Activated B cell treated with CpG ODN at 0.5 μM for 24 hours (primary cell): ENCODE measurements around the gene MAML2. TPM values are rescaled to one million over a fixed set of nuclear protein-coding genes. Genes with fewer than 3 reads are reported as not detected.

Source experiments
- ATAC-seq: fragments of 200-7000 bp; cut with Tn5 transposase; one replicate; pipeline ENCODE4 v1.10.0; 2021; ENCODE audit warnings: low read depth, mild to moderate bottlenecking, moderate library complexity
- CTCF ChIA-PET: fragments of 350-600 bp; sonication (Branson Sonifier 250); formaldehyde crosslinking; loops from one replicate; lab custom pipeline; 2021; ENCODE audit warnings: antibody characterized with exemption; lab: Charles Lee
- POLR2A ChIA-PET: fragments of 350-600 bp; sonication (Branson Sonifier 250); formaldehyde crosslinking; loops from one replicate; lab custom pipeline; 2021; ENCODE audit warnings: antibody characterized with exemption; lab: Charles Lee
- DNase-seq: peaks from one replicate; pipeline ENCODE4 v3.0.0; 2022
- H3K27ac Mint-ChIP-seq: one replicate; pipeline ENCODE4 v1.8.0; 2020; ENCODE audit warnings: mixed read lengths
- H3K27me3 Mint-ChIP-seq: one replicate; pipeline ENCODE4 v1.8.0; 2021; ENCODE audit warnings: mixed read lengths
- H3K36me3 Mint-ChIP-seq: one replicate; pipeline ENCODE4 v1.8.0; 2021; ENCODE audit warnings: low read depth, mixed read lengths
- H3K4me1 Mint-ChIP-seq: one replicate; pipeline ENCODE4 v1.8.0; 2021; ENCODE audit warnings: mixed read lengths
- H3K4me3 Mint-ChIP-seq: one replicate; pipeline ENCODE4 v1.8.0; 2020; ENCODE audit warnings: mild to moderate bottlenecking, mixed read lengths
- H3K9me3 Mint-ChIP-seq: one replicate; pipeline ENCODE4 v1.8.0; 2020; ENCODE audit warnings: mixed read lengths
- intact Hi-C: fragments of 100-400 bp; cut with micrococcal nuclease; formaldehyde crosslinking; loops from one replicate; pipeline ENCODE4 v1.15.1; 2024
- total RNA-seq: library from RNA; stranded (reverse); gene quantifications from 2 replicates; pipeline ENCODE4 v1.2.3, GENCODE V29; 2022
- TF ChIP-seq, protein P1 (sequence below): fragments of 200-600 bp; IDR thresholded peaks from one replicate; pipeline ENCODE4 v1.8.0; 2022; ENCODE audit warnings: antibody characterized with exemption, mild to moderate bottlenecking

MAML2 gene
- total RNA-seq, 1 donor from 2014 or later = 24.8 TPM

DNA sequence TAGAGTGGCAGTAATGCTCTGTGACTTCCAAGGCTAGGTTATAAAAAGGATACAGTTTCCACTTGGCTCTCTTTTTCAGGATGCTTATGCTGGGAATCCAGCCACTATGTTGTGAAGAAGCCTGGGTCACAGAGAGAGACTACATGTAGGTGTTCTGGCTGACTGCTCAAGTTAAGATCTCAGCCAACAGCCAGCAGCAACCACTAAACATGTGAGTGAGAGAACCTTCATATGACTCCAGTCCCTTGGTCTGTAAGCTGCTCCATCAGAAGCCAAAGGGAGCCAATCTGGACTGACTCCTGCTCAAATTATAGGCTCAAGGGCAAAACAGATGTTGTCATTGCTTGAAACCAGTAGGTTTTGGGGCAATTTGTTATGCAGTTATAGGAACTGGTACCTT is 162.7 kb downstream of the MAML2 start:
- ChIA-PET CTCF (no interaction called here), POLR2A (no interaction called here)
- Mint-ChIP-seq H3K4me3 (no peak overlapping the region), H3K36me3 (peaks cover 16% of the 10 kb centered on the region), H3K4me1 (peaks cover 16% of the 10 kb centered on the region), H3K9me3 (no peaks in the 10 kb centered on the region), H3K27me3 (no peaks in the 10 kb centered on the region), H3K27ac (no peak overlapping the region)
- DNase-seq = no peak
- intact Hi-C loops = no loop called here
- TF ChIP-seq, protein P1, sequence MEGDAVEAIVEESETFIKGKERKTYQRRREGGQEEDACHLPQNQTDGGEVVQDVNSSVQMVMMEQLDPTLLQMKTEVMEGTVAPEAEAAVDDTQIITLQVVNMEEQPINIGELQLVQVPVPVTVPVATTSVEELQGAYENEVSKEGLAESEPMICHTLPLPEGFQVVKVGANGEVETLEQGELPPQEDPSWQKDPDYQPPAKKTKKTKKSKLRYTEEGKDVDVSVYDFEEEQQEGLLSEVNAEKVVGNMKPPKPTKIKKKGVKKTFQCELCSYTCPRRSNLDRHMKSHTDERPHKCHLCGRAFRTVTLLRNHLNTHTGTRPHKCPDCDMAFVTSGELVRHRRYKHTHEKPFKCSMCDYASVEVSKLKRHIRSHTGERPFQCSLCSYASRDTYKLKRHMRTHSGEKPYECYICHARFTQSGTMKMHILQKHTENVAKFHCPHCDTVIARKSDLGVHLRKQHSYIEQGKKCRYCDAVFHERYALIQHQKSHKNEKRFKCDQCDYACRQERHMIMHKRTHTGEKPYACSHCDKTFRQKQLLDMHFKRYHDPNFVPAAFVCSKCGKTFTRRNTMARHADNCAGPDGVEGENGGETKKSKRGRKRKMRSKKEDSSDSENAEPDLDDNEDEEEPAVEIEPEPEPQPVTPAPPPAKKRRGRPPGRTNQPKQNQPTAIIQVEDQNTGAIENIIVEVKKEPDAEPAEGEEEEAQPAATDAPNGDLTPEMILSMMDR = no peak
- no peak for ATAC-seq

DNA sequence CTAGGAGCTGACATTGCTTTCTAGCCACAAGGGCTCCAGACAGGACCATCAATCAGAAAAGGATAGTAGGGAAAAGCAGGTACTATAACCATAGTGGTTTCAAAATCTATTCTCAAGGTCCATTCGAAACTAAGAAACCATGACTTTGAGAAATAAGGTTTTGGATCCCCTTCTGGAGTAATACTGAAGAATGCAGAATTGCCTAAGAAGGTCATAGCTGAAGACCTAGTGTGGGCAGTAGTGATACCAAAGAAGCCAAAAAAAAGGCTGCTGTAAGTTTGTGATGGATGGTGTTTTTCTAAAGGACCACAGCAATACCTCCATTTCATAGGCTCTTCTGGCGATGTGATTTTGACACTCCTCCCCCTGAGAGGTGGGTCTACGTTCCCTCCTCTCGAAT is 163.1 kb downstream of the MAML2 start:
- Mint-ChIP-seq H3K9me3 (no peaks in the 10 kb centered on the region), H3K27me3 (no peaks in the 10 kb centered on the region), H3K4me1 (peaks cover 12% of the 10 kb centered on the region), H3K27ac (no peak overlapping the region), H3K4me3 (no peak overlapping the region), H3K36me3 (peaks cover 16% of the 10 kb centered on the region)
- TF ChIP-seq, protein P1 = no peak
- no peak for DNase-seq
- POLR2A ChIA-PET = no interaction called here
- intact Hi-C loops = no loop called here
- ATAC-seq = no peak
- CTCF ChIA-PET = no interaction called here

DNA sequence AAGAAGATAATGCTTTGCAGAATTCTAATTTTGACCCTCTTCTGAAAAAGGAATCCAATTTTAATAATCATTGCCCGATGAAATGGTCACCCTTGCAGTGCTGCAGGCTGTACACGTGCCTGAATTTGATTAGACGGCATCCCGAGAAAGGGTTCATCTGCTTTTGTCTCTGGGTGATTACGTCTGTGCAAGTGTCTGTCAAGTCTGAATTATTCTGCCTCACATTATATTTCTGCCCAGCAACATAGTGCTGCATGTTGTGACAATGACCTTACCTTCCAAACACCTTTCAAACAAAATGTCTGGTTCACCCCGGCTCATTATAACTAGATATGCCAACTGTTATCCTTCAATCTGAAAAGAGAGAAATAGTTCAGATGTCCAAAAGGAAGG is 164.1 kb downstream of the MAML2 start:
- H3K9me3 Mint-ChIP-seq = no peaks in the 10 kb centered on the region
- H3K27me3 Mint-ChIP-seq = no peaks in the 10 kb centered on the region
- H3K4me1 Mint-ChIP-seq = peaks cover 10% of the 10 kb centered on the region
- CTCF ChIA-PET = no interaction called here
- no peak for DNase-seq
- H3K27ac Mint-ChIP-seq = no peak overlapping the region
- H3K36me3 Mint-ChIP-seq = peaks cover 16% of the 10 kb centered on the region
- TF ChIP-seq, protein P1 = no peak
- POLR2A ChIA-PET = no interaction called here
- no peak for ATAC-seq
- intact Hi-C loops = no loop called here
- no peak overlapping the region for H3K4me3 Mint-ChIP-seq

DNA sequence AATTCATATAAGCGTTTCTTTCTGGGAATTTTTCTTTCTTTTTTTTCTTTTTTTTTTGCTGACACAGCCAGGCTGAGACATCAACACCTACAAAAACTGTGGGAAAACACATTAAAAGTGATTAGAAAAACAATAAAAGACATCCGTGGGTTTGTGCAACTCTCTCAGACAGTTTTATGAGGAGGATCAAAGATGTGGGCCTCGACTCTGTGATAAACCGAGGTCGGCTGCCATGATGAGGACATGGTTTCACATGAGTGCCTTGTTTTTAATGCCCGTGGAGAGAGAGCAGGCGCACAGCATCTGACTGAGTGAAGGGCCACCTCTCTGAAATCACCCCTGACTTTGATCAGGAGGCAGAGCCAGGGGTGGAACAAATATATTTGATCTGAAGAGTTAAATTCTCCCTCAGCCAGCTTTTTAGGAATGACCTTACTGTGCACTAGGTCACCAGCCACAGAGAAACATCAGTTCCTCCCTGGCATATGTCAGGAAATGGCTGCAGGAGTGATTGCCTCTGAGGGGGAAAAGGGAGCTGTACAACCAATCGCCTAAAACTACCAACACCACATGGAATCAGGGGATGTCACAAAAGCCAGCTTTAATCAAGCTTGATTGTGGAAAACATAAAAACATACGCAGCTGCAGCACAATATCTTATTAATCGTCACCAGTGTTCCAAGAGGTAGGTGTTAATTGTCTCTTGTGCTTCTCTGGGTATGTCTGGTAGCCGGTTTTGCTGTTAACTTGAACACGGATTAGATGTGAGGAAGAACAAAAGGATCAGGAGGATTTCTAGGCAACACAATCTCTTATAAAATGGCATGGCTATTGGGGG is 164.7 kb downstream of the MAML2 start:
- ChIA-PET CTCF (no interaction called here), POLR2A (interaction anchor here (0.5 kb wide), 1 partner anchor 148 kb away, joined by 3 read pairs; no protein-coding TSS in a partner anchor)
- H3K9me3 Mint-ChIP-seq = no peaks in the 10 kb centered on the region
- H3K27me3 Mint-ChIP-seq = no peaks in the 10 kb centered on the region
- DNase-seq (no peak), ATAC-seq (no peak)
- no peak overlapping the region for H3K27ac Mint-ChIP-seq
- H3K4me3 Mint-ChIP-seq = no peak overlapping the region
- peaks cover 13% of the 10 kb centered on the region for H3K4me1 Mint-ChIP-seq
- intact Hi-C loops = no loop called here
- peaks cover 16% of the 10 kb centered on the region for H3K36me3 Mint-ChIP-seq
- TF ChIP-seq, protein P1 = no peak

DNA sequence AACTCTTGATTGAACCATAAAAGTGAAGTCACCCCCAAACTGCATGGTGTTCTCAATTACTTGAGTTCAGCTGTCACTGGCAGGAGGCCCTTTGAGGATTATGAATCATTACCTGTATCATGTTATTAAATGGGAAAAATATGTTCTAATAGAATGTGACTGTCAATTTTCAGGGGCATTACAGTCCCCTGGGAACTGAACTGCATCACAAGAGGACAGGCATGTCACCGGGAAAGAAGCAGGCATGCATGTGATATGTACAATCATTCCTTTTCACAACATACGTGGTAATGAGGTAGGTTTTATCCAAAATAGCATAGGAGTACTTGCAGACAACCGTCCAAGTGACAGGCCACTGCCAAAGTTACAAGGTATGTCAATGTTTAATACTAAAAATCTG is 165.8 kb downstream of the MAML2 start:
- intact Hi-C loops = no loop called here
- ChIA-PET CTCF (no interaction called here), POLR2A (no interaction called here)
- ATAC-seq (no peak), DNase-seq (no peak)
- H3K27ac Mint-ChIP-seq = no peak overlapping the region
- peaks cover 20% of the 10 kb centered on the region for H3K36me3 Mint-ChIP-seq
- H3K9me3 Mint-ChIP-seq = no peaks in the 10 kb centered on the region
- H3K27me3 Mint-ChIP-seq = no peaks in the 10 kb centered on the region
- TF ChIP-seq, protein P1 = no peak
- no peak overlapping the region for H3K4me3 Mint-ChIP-seq
- H3K4me1 Mint-ChIP-seq = peaks cover 22% of the 10 kb centered on the region
